PFSK-1 (cell line): ENCODE measurements around the gene NFKBIZ.

ENCODE experiments used
- FOXP2 ChIP-seq: optimal IDR thresholded peaks from 2 replicates; pipeline ENCODE3; 2011; ENCODE audit warnings: borderline replicate concordance, control low read depth, inconsistent platforms; ENCODE audit not compliant: insufficient read depth; ENCODE audit errors: extremely low read length, extremely low read depth
- POLR2AphosphoS5 ChIP-seq: IDR thresholded peaks from 2 replicates; pipeline ENCODE4 v1.6.1; 2012; ENCODE audit warnings: low read depth, mild to moderate bottlenecking, control low read depth, low read length, moderate library complexity
- REST ChIP-seq, 2 experiments: IDR thresholded peaks; 2 replicates each; pipeline versions ENCODE4 v1.6.1 to v1.8.0; 2011 to 2012; ENCODE audit warnings: low read depth in 2 of 2, low read length in 2 of 2, control low read depth in 1 of 2, inconsistent platforms in 1 of 2, mild to moderate bottlenecking in 1 of 2, moderate library complexity in 1 of 2; ENCODE audit not compliant: insufficient read depth in 1 of 2
- SIN3A ChIP-seq: IDR thresholded peaks from 2 replicates; pipeline ENCODE4 v1.6.1; 2012; ENCODE audit warnings: mild to moderate bottlenecking, low read length, moderate library complexity, borderline replicate concordance; ENCODE audit not compliant: insufficient read depth
- TAF1 ChIP-seq: IDR thresholded peaks from 2 replicates; pipeline ENCODE4 v1.6.1; 2012; ENCODE audit warnings: low read length, control low read depth, borderline replicate concordance; ENCODE audit not compliant: insufficient read depth

The NFKBIZ gene

GRCh38 chr3:101878589-101878988, 29.3 kb downstream of the NFKBIZ start:
- TF ChIP-seq SIN3A: no peak
- TF ChIP-seq REST (IDR thresholded peaks at IDR 0.05; ENCODE audit: insufficient read depth in 1 of 2, low read depth in 2 of 2, low read length in 2 of 2): no peak
- TF ChIP-seq POLR2AphosphoS5: no peak
- no peak for TF ChIP-seq FOXP2
- TF ChIP-seq TAF1: no peak

- TF ChIP-seq REST (IDR thresholded peaks at IDR 0.05; ENCODE audit: insufficient read depth in 1 of 2, low read depth in 2 of 2, low read length in 2 of 2): no peak
- no peak for TF ChIP-seq POLR2AphosphoS5
- no peak for TF ChIP-seq FOXP2
Measured at GRCh38 chr3:101879102-101879501, 29.8 kb downstream of the NFKBIZ start.

- TF ChIP-seq FOXP2: no peak
Measured at GRCh38 chr3:101879623-101880284, 30.4 kb downstream of the NFKBIZ start.

- TF ChIP-seq POLR2AphosphoS5 (no peak), REST (IDR thresholded peaks at IDR 0.05; ENCODE audit: insufficient read depth in 1 of 2, low read depth in 2 of 2, low read length in 2 of 2) (no peak), SIN3A (no peak), TAF1 (no peak), FOXP2 (no peak)
Measured at GRCh38 chr3:101884776-101885175, 35.5 kb downstream of the NFKBIZ start.

- TF ChIP-seq TAF1 (no peak), REST (IDR thresholded peaks at IDR 0.05; ENCODE audit: insufficient read depth in 1 of 2, low read depth in 2 of 2, low read length in 2 of 2) (no peak)
Measured at GRCh38 chr3:101886626-101887025, 37.3 kb downstream of the NFKBIZ start.
